Right lobe of liver (tissue), 4 donors: Measurements from ENCODE around the gene NOL12.

Experiments
- POLR2A ChIP-seq: fragments of 450-650 bp; IDR thresholded peaks from one replicate; pipeline ENCODE4 v1.6.1; 2017; ENCODE audit warnings: antibody characterized with exemption, mild to moderate bottlenecking
- TF ChIP-seq, protein P1 (sequence below), 4 donors: fragments of 200-600 bp in 3 of 4; fragments of 450-650 bp in 1 of 4; IDR thresholded peaks; one replicate each; pipeline versions ENCODE4 v1.5.1 to v1.8.0; 2016 to 2022; ENCODE audit warnings: antibody characterized with exemption in 4 of 4, mild to moderate bottlenecking in 2 of 4
- donor health status: DM: no; HTN: no; CAD: no.
- donor health status: DM: no; HTN: no; CAD: no.
- donor health status: DM: no; HTN: yes; CAD: no.

DNA sequence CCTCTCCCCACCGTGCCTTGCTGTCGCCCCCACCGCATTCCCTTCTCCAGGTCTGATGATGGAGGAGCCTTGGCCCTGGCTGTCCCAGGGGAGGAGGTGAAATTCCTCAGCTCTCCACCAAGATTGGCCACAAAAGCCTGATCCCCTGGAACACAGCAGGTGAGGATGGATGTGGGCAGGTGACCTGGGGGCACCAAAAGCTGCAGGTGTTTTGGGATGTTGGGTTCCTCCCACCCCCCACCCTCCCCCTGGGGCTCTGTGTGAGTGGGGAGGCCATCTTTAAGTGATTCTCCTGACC is 11.3 kb downstream of the NOL12 start:
- TF ChIP-seq POLR2A = no peak
- TF ChIP-seq, protein P1, sequence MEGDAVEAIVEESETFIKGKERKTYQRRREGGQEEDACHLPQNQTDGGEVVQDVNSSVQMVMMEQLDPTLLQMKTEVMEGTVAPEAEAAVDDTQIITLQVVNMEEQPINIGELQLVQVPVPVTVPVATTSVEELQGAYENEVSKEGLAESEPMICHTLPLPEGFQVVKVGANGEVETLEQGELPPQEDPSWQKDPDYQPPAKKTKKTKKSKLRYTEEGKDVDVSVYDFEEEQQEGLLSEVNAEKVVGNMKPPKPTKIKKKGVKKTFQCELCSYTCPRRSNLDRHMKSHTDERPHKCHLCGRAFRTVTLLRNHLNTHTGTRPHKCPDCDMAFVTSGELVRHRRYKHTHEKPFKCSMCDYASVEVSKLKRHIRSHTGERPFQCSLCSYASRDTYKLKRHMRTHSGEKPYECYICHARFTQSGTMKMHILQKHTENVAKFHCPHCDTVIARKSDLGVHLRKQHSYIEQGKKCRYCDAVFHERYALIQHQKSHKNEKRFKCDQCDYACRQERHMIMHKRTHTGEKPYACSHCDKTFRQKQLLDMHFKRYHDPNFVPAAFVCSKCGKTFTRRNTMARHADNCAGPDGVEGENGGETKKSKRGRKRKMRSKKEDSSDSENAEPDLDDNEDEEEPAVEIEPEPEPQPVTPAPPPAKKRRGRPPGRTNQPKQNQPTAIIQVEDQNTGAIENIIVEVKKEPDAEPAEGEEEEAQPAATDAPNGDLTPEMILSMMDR (IDR thresholded peaks at IDR 0.05) = no peak
